Omental fat pad (tissue), 4 donors: Measurements from ENCODE around the gene NPC1. TPM values are rescaled to one million over a fixed set of nuclear protein-coding genes. Genes with fewer than 3 reads are reported as not detected.

ENCODE experiments used
- ATAC-seq: fragments of 150-250 bp; one replicate; pipeline ENCODE4 v1.9.1; 2016; ENCODE audit warnings: mild to moderate bottlenecking, moderate library complexity; ENCODE audit not compliant: low FRiP score
- DNase-seq: peaks from one replicate; pipeline ENCODE4 v3.0.0-alpha.2; 2019; ENCODE audit warnings: low spot score
- CTCF ChIP-seq, 3 donors: fragments of 450-650 bp; IDR thresholded peaks; one replicate each; pipeline ENCODE4 v1.5.1; 2016 to 2017; ENCODE audit warnings: antibody characterized with exemption in 3 of 3, mild to moderate bottlenecking in 3 of 3, moderate library complexity in 2 of 3
- total RNA-seq, 4 donors: library from RNA; depleted of rRNA; stranded (reverse); fragments of >200 nt; gene quantifications; one replicate each; pipeline ENCODE4 v1.1.0, GENCODE V29; 2016

NPC1 gene
- total RNA-seq, 4 donors from 2014 or later = 49.3 to 116 (median 54.7) TPM

DNA sequence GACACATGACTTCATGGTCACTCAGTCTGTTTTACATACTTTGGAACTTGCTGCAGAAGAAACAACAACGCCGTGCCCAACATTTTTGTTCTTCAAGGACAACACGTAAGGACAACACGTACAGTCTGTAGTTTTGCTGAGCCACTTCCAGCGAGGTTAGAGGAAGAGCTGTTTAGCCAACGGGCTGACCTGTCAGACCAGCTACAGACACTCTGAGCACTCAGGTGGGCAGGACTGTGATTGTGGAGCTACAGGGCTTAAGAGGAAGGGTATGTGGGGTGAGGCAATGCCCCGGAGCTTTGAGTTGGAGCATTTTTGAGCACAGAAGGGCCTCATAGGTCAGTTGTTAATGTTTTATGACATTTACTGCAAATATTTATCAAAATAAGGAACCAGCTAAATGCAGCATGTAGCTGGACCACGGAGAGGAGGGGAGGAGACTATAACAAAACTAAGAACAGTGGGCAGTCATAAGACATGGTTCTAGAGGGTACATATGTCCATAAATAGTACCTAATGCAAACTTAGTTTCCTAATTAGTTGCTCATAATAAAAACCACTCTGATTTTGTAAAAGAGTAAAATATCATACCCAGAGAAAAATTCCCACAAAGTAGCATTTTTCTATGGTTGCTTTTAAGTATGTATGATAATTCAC lies 26.3 kb upstream of the NPC1 start:
- ATAC-seq = no peak

GRCh38 chr18:23609390-23610023 lies 23.2 kb upstream of the NPC1 start:
- no peak for TF ChIP-seq CTCF (IDR thresholded peaks at IDR 0.05)
- ATAC-seq (no peak), DNase-seq (no peak)

More for the DNA sequence above, 26.3 kb upstream of the NPC1 start:
- TF ChIP-seq CTCF (IDR thresholded peaks at IDR 0.05) = no peak
- DNase-seq = no peak

- no peak for ATAC-seq
- no peak for DNase-seq
- no peak for TF ChIP-seq CTCF (IDR thresholded peaks at IDR 0.05)
Observed at GRCh38 chr18:23608211-23608610, 21.9 kb upstream of the NPC1 start.

GRCh38 chr18:23605941-23606340 lies 19.6 kb upstream of the NPC1 start:
- DNase-seq = no peak
- TF ChIP-seq CTCF (IDR thresholded peaks at IDR 0.05) = no peak
- no peak for ATAC-seq

DNA sequence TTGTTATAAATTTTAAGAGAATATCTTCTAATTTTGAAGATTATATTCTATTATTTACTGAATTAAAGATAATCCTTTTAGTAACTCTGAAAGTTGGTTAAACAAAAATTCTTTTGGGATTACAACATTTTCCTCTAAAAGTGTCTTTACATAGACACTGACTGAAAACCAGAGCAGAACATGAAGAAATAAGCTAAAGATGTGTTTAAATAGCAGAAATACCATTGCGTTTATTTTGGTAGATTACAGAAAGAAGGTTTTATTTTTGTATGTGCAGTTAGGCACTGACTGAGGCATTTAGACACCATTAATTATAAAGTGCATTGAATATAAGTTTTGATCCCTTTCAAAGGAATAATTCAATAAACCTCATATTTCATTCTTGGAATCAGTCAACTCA lies 13.5 kb upstream of the NPC1 start:
- TF ChIP-seq CTCF (IDR thresholded peaks at IDR 0.05) = no peak
- no peak for ATAC-seq
- no peak for DNase-seq

GRCh38 chr18:23596183-23596582 lies 9.9 kb upstream of the NPC1 start:
- no peak for DNase-seq
- ATAC-seq = no peak
- TF ChIP-seq CTCF (IDR thresholded peaks at IDR 0.05) = no peak

GRCh38 chr18:23595591-23595990 lies 9.3 kb upstream of the NPC1 start:
- ATAC-seq (no peak), DNase-seq (no peak)
- TF ChIP-seq CTCF (IDR thresholded peaks at IDR 0.05) = no peak
